ENCODE results near the gene RGS9BP.
"Not testable (repeated sequence)": the region's sequence is repeated elsewhere in the genome, so short reads cannot be mapped to it uniquely, and the experiment has no call there.

GRCh38 chr19:32716203-32716602 lies 40.6 kb downstream of the RGS9BP start:
- TF ChIP-seq CTCF (conservative IDR thresholded peaks at IDR 0.05 in 1 of 2, IDR thresholded peaks at IDR 0.05 in 1 of 2; ENCODE audit: low read depth in 1 of 2, low read length in 2 of 2); EZH2 (IDR thresholded peaks at IDR 0.05; ENCODE audit: low read length, missing control alignments): not testable (repeated sequence)

Data from fibroblast of lung (primary cell).